ENCODE data around the gene ANKLE1. TPM values are rescaled to one million over a fixed set of nuclear protein-coding genes. Genes with fewer than 3 reads are reported as not detected.

ANKLE1 gene
- total and polyA plus RNA-seq, 10 of the 15 experiments (the other 5 are each of a cell fraction or from before 2014, with no cell fraction given), result 2.2 to 17.9 (median 10.9) TPM

GRCh38 chr19:17282488-17283125 lies 906 bp downstream of the ANKLE1 start:
- in situ Hi-C loops (cut with MboI), result no loop called here
- intact Hi-C loops (cut with micrococcal nuclease; ENCODE audit: unreplicated experiment), result loop anchor here (1.0 to 2.0 kb wide), 4 partner anchors 16 to 215 kb away; partner anchors contain the start of gene BABAM1
- peak overlapping the region; percentile 58 for H2AFZ ChIP-seq (ENCODE audit: control insufficient read depth, low read depth, low read length)
- H3K79me2 ChIP-seq (ENCODE audit: control insufficient read depth, insufficient read depth, low read length), result no peaks in the 10 kb centered on the region; the same call in 1 of the 2 replicates
- ChIA-PET RAD21 (ENCODE audit: unreplicated experiment) (interaction anchor here (0.6 to 4.3 kb wide), 9 partner anchors 16 to 1948 kb away, joined by 3 to 22 read pairs (median 3); partner anchors contain the start of genes BABAM1, DDA1 and USHBP1), SMC1A (ENCODE audit: uncharacterized antibody, unreplicated experiment) (interaction anchor here (0.8 to 6.5 kb wide), 3 partner anchors 17 to 161 kb away, joined by 3 to 43 read pairs (median 7); partner anchors contain the start of genes BABAM1 and USHBP1), CTCF (interaction anchor here (0.6 to 6.9 kb wide), 20 partner anchors 10 to 447 kb away, joined by 3 to 120 read pairs (median 4); partner anchors contain the start of genes ABHD8, BABAM1 and USHBP1), POLR2A (interaction anchor here (0.6 to 1.0 kb wide), 2 partner anchors 16 to 160 kb away, joined by 3 read pairs; no protein-coding TSS in a partner anchor)
- no peaks in the 10 kb centered on the region for H3K9me3 ChIP-seq (replicated peaks; ENCODE audit: control insufficient read depth, insufficient read depth, low read length)
- H3K9ac ChIP-seq (ENCODE audit: control insufficient read depth, insufficient read depth, low read length), result peak overlapping the region; percentile 73; the same call in 1 of the 2 replicates
- peak; percentile 76 for FAIRE-seq
- H3K4me1 ChIP-seq (ENCODE audit: control insufficient read depth, insufficient read depth, low read length), result peaks cover 9% of the 10 kb centered on the region
- no peaks in the 10 kb centered on the region for H4K20me1 ChIP-seq (ENCODE audit: control insufficient read depth, insufficient read depth)
- H3K27me3 ChIP-seq (replicated peaks in 1 of 2; ENCODE audit: control insufficient read depth in 2 of 2, insufficient read depth in 2 of 2, low read length in 1 of 2), result no peaks in the 10 kb centered on the region
- WGBS (ENCODE audit: insufficient coverage, insufficient replicate concordance, low lambda C conversion rate, missing lambda C conversion rate), result 3% methylated on average over 41 of the region's 45 CpGs
- H3K4me2 ChIP-seq (ENCODE audit: control insufficient read depth, insufficient read depth), result peak overlapping the region; percentile 92
- no TSS peak for BruUV-seq (replicated peaks)
- H3K27ac ChIP-seq (ENCODE audit: control insufficient read depth, insufficient read depth), result peak overlapping the region; percentile 68
- peaks cover 0 to 8% of the 10 kb centered on the region in 2 experiments; a peak in 2 of 4 replicates for H3K36me3 ChIP-seq (ENCODE audit: control insufficient read depth in 2 of 2, insufficient read depth in 2 of 2, low read length in 1 of 2)
- peak overlapping the region; percentile 85 for H3K4me3 ChIP-seq
- peak; percentile 46 for DNase-seq (ENCODE audit: low read depth, low spot score)
- peak; percentile 92 for ATAC-seq
- TF ChIP-seq NBN (IDR thresholded peaks at IDR 0.05) (peak; percentile 49; the same call in 1 of the 2 replicates), CREB1 (IDR thresholded peaks at IDR 0.05; ENCODE audit: low read depth) (no peak), MEF2B (IDR thresholded peaks at IDR 0.05; ENCODE audit: partially characterized antibody, poor library complexity, severe bottlenecking) (no peak), RBBP5 (conservative IDR thresholded peaks at IDR 0.05) (no peak), CHD1 (IDR thresholded peaks at IDR 0.05; ENCODE audit: low read depth, low read length) (no peak), RB1 (IDR thresholded peaks at IDR 0.05; ENCODE audit: borderline replicate concordance) (peak; percentile 90; the same call in 1 of the 2 replicates), CEBPZ (IDR thresholded peaks at IDR 0.05; ENCODE audit: low read depth, low read length) (no peak), ELK1 (IDR thresholded peaks at IDR 0.05; ENCODE audit: low read depth, low read length) (no peak), RELA (IDR thresholded peaks at IDR 0.05; ENCODE audit: borderline replicate concordance, partially characterized antibody) (peak; percentile 25), SMC3 (IDR thresholded peaks at IDR 0.05; ENCODE audit: borderline replicate concordance, low read length) (peak; percentile 80), SMAD5 (IDR thresholded peaks at IDR 0.05; ENCODE audit: low read depth) (no peak), ETV6 (conservative IDR thresholded peaks at IDR 0.05 in 1 of 2, IDR thresholded peaks at IDR 0.05 in 1 of 2; ENCODE audit: borderline replicate concordance in 1 of 2, low read depth in 1 of 2) (no peak), NFYB (IDR thresholded peaks at IDR 0.05; ENCODE audit: insufficient read depth, low read depth, low read length) (no peak)
- TF ChIP-seq, protein P1, sequence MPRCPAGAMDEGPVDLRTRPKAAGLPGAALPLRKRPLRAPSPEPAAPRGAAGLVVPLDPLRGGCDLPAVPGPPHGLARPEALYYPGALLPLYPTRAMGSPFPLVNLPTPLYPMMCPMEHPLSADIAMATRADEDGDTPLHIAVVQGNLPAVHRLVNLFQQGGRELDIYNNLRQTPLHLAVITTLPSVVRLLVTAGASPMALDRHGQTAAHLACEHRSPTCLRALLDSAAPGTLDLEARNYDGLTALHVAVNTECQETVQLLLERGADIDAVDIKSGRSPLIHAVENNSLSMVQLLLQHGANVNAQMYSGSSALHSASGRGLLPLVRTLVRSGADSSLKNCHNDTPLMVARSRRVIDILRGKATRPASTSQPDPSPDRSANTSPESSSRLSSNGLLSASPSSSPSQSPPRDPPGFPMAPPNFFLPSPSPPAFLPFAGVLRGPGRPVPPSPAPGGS (IDR thresholded peaks at IDR 0.05; ENCODE audit: borderline replicate concordance, insufficient read depth, low read depth, low read length, poor library complexity, severe bottlenecking), result no peak
- TF ChIP-seq, protein P2, sequence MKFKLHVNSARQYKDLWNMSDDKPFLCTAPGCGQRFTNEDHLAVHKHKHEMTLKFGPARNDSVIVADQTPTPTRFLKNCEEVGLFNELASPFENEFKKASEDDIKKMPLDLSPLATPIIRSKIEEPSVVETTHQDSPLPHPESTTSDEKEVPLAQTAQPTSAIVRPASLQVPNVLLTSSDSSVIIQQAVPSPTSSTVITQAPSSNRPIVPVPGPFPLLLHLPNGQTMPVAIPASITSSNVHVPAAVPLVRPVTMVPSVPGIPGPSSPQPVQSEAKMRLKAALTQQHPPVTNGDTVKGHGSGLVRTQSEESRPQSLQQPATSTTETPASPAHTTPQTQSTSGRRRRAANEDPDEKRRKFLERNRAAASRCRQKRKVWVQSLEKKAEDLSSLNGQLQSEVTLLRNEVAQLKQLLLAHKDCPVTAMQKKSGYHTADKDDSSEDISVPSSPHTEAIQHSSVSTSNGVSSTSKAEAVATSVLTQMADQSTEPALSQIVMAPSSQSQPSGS (IDR thresholded peaks at IDR 0.05; ENCODE audit: low read length), result no peak

Data from GM12878 (cell line).